SK-N-SH treated with all-trans-retinoic acid at 6 μM for 48 hours (cell line): ENCODE data around the gene PRR7.

Experiments
- ATAC-seq: fragments of 200-7000 bp; cut with Tn5 transposase; 3 replicates; pipeline ENCODE4 v1.9.1; 2020; ENCODE audit warnings: mild to moderate bottlenecking, moderate library complexity
- BACH2 ChIP-seq: fragments of 250-450 bp; sonication (Bioruptor Pico); IDR thresholded peaks from 2 replicates; pipeline ENCODE4 v1.9.0; 2021; ENCODE audit warnings: mild to moderate bottlenecking, borderline replicate concordance
- CREB5 ChIP-seq: fragments of 250-450 bp; sonication (Bioruptor Pico); IDR thresholded peaks from 2 replicates; pipeline ENCODE4 v1.5.1; 2020; ENCODE audit warnings: low read depth, mild to moderate bottlenecking, moderate library complexity
- CSDC2 ChIP-seq: fragments of 250-450 bp; sonication (Bioruptor Pico); IDR thresholded peaks from 2 replicates; pipeline ENCODE4 v1.5.0; 2020; ENCODE audit warnings: mild to moderate bottlenecking, moderate library complexity
- CSRNP3 ChIP-seq: fragments of 250-450 bp; sonication (Bioruptor Pico); IDR thresholded peaks from 2 replicates; pipeline ENCODE4 v1.5.1; 2021; ENCODE audit warnings: mild to moderate bottlenecking, moderate library complexity
- ESRRG ChIP-seq: fragments of 250-450 bp; sonication (Bioruptor Pico); IDR thresholded peaks from 2 replicates; pipeline ENCODE4 v1.6.1; 2021; ENCODE audit warnings: mild to moderate bottlenecking
- GLIS3 ChIP-seq: fragments of 250-450 bp; sonication (Bioruptor Pico); IDR thresholded peaks from 2 replicates; pipeline ENCODE4 v1.5.0; 2020; ENCODE audit warnings: mild to moderate bottlenecking, moderate library complexity
- ISL1 ChIP-seq: fragments of 250-450 bp; sonication (Bioruptor Pico); IDR thresholded peaks from 2 replicates; pipeline ENCODE4 v2.1.2; 2022; ENCODE audit warnings: mild to moderate bottlenecking, moderate library complexity
- PATZ1 ChIP-seq: fragments of 250-450 bp; sonication (Bioruptor Pico); IDR thresholded peaks from 2 replicates; pipeline ENCODE4 v1.8.0; 2020; ENCODE audit warnings: mild to moderate bottlenecking, moderate library complexity, borderline replicate concordance
- POU6F1 ChIP-seq: fragments of 250-450 bp; sonication (Bioruptor Pico); IDR thresholded peaks from 2 replicates; pipeline ENCODE4 v1.8.0; 2021; ENCODE audit warnings: low read depth, mild to moderate bottlenecking, moderate library complexity, borderline replicate concordance
- PPARA ChIP-seq: fragments of 250-450 bp; sonication (Bioruptor Pico); IDR thresholded peaks from 2 replicates; pipeline ENCODE4 v1.5.0; 2020; ENCODE audit warnings: mild to moderate bottlenecking, borderline replicate concordance
- RARB ChIP-seq: fragments of 250-450 bp; sonication (Bioruptor Pico); IDR thresholded peaks from 2 replicates; pipeline ENCODE4 v1.8.0; 2021; ENCODE audit warnings: mild to moderate bottlenecking, moderate library complexity
- SNAI2 ChIP-seq: fragments of 250-450 bp; sonication (Bioruptor Pico); IDR thresholded peaks from 2 replicates; pipeline ENCODE4 v1.5.0; 2020; ENCODE audit warnings: mild to moderate bottlenecking, moderate library complexity
- TCF4 ChIP-seq: fragments of 250-450 bp; sonication (Bioruptor Pico); IDR thresholded peaks from 2 replicates; pipeline ENCODE4 v1.8.0; 2021; ENCODE audit warnings: mild to moderate bottlenecking, moderate library complexity, borderline replicate concordance
- TSHZ2 ChIP-seq: fragments of 250-450 bp; sonication (Bioruptor Pico); IDR thresholded peaks from 2 replicates; pipeline ENCODE4 v1.5.0; 2020; ENCODE audit warnings: mild to moderate bottlenecking, moderate library complexity
- ZC3H10 ChIP-seq: fragments of 250-450 bp; sonication (Bioruptor Pico); IDR thresholded peaks from 2 replicates; pipeline ENCODE4 v1.5.1; 2021; ENCODE audit warnings: mild to moderate bottlenecking, moderate library complexity
- ZNF565 ChIP-seq: fragments of 450-650 bp; formaldehyde crosslinking; conservative IDR thresholded peaks from 2 replicates; pipeline ENCODE4 v1.5.0; 2020; ENCODE audit warnings: low read depth, mild to moderate bottlenecking, moderate library complexity
- ZNF70 ChIP-seq: fragments of 450-650 bp; formaldehyde crosslinking; IDR thresholded peaks from 2 replicates; pipeline ENCODE4 v1.5.0; 2020; ENCODE audit warnings: mild to moderate bottlenecking, moderate library complexity
- ZNF8 ChIP-seq: fragments of 450-650 bp; formaldehyde crosslinking; IDR thresholded peaks from 2 replicates; pipeline ENCODE4 v1.5.0; 2020; ENCODE audit warnings: mild to moderate bottlenecking, moderate library complexity

The PRR7 gene

GRCh38 chr5:177487975-177488374 is 41.4 kb downstream of the PRR7 start:
- no peak for TF ChIP-seq BACH2 (CRISPR knock-in tag)
- no peak for TF ChIP-seq CREB5 (CRISPR knock-in tag)
- TF ChIP-seq TSHZ2 (CRISPR knock-in tag): no peak
- no peak for TF ChIP-seq CSRNP3
- TF ChIP-seq ZNF8: no peak
- ATAC-seq: no peak

- TF ChIP-seq TSHZ2 (CRISPR knock-in tag) (no peak), PPARA (CRISPR knock-in tag) (no peak), RARB (CRISPR knock-in tag) (no peak), SNAI2 (CRISPR knock-in tag) (no peak), ZNF8 (no peak), CSRNP3 (no peak), TCF4 (CRISPR knock-in tag) (no peak), ISL1 (CRISPR knock-in tag) (no peak), ZC3H10 (no peak)
- ATAC-seq: no peak
Measured at GRCh38 chr5:177489119-177489716, 42.6 kb downstream of the PRR7 start.

- no peak for ATAC-seq
- TF ChIP-seq ISL1 (CRISPR knock-in tag) (no peak), POU6F1 (CRISPR knock-in tag) (no peak), PATZ1 (CRISPR knock-in tag) (no peak), ZNF565 (CRISPR knock-in tag) (no peak), ESRRG (CRISPR knock-in tag) (no peak), ZNF70 (no peak), CSDC2 (CRISPR knock-in tag) (no peak), ZNF8 (no peak), GLIS3 (CRISPR knock-in tag) (no peak), BACH2 (CRISPR knock-in tag) (no peak), SNAI2 (CRISPR knock-in tag) (no peak), PPARA (CRISPR knock-in tag) (no peak), CSRNP3 (no peak), ZC3H10 (no peak), CREB5 (CRISPR knock-in tag) (no peak), TCF4 (CRISPR knock-in tag) (no peak)
Measured at GRCh38 chr5:177490311-177490991, 43.8 kb downstream of the PRR7 start.
